IPS DF 6.9 (cell line): ENCODE data around the gene IL18R1.

Source experiments
- DNase-seq: peaks from one replicate; pipeline ENCODE4 v3.0.0-alpha.2; 2013; ENCODE audit warnings: low read depth, low spot score
- H3K27ac ChIP-seq: one replicate; pipeline ENCODE4 v1.5.1; 2013; ENCODE audit warnings: low read length, control low read depth
- H3K27me3 ChIP-seq: 2 replicates; pipeline ENCODE4 v1.6.1; 2013; ENCODE audit warnings: mild to moderate bottlenecking, low read length; ENCODE audit not compliant: control insufficient read depth, insufficient read depth
- H3K36me3 ChIP-seq: 2 replicates; pipeline ENCODE4 v1.6.1; 2013; ENCODE audit warnings: low read length; ENCODE audit not compliant: control insufficient read depth, insufficient read depth
- H3K4me1 ChIP-seq: 2 replicates; pipeline ENCODE4 v1.6.1; 2013; ENCODE audit warnings: low read length; ENCODE audit not compliant: control insufficient read depth, insufficient read depth
- H3K4me3 ChIP-seq: 2 replicates; pipeline ENCODE4 v1.5.1; 2013; ENCODE audit warnings: mild to moderate bottlenecking, low read length
- H3K9me3 ChIP-seq: 2 replicates; pipeline ENCODE4 v1.6.1; 2013; ENCODE audit warnings: low read length, inconsistent platforms; ENCODE audit not compliant: control insufficient read depth, insufficient read depth
- WGBS: extraction: QIAGEN DNeasy Blood & Tissue Kit; methylation state at CpG from one replicate; pipeline ENCODE4 v1.1.7; 2013; ENCODE audit warnings: mixed read lengths, missing lambda C conversion rate; ENCODE audit not compliant: insufficient read length, insufficient coverage; 5-methylcytosine and 5-hydroxymethylcytosine counted together

IL18R1 gene

DNA sequence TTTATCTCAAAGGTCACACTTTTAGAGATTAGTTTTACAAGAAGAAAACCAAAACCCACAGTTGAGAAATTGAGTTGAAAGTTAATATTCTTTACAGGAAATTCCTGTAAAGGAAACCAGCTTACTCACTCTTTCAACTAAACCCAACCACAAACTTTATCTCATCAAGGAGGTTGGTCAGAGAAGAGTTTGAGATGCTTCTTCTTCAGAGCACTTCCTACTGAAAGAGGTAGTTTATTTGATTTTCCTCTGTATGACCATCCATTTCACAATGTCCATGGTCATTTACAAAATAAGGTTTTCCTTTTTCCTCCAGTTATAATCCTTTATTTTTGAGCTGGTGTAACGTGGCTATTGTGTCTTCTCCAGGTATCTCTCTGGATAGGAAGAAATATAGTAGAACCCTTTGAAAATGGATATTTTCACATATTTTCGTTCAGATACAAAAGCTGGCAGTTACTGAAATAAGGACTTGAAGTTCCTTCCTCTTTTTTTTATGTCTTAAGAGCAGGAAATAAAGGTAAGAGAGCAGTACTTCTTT lies 62.9 kb downstream of the IL18R1 start:
- no peak for DNase-seq
- no CpG with 5 or more reads among the region's 2 CpGs for WGBS
- H3K9me3 ChIP-seq, result no peaks in the 10 kb centered on the region
- H3K27me3 ChIP-seq, result no peaks in the 10 kb centered on the region
- H3K27ac ChIP-seq, result no peak overlapping the region
- no peak overlapping the region for H3K4me3 ChIP-seq
- no peaks in the 10 kb centered on the region for H3K36me3 ChIP-seq
- no peaks in the 10 kb centered on the region for H3K4me1 ChIP-seq

DNA sequence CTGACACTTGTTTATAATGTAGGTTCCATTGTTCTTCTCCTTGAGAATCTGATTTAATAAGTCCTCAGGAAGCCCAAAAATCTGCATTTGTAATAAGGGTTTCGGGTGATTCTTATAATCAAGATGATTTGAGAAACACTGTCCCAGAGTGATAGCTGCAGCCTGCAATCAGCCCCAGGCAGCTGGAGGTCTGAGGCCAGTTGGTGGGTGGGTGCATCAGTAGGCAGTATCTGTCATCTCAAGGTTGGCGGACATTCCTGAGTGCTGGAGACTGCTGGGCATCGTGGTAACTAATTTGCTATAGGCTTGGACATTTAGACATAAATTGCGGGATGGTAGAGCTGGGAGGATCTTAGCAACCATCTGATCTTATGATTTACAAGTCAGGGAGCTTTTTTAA lies 64.7 kb downstream of the IL18R1 start:
- Histone ChIP-seq H3K27ac (no peak overlapping the region), H3K4me1 (no peaks in the 10 kb centered on the region), H3K27me3 (no peaks in the 10 kb centered on the region), H3K36me3 (no peaks in the 10 kb centered on the region), H3K9me3 (no peaks in the 10 kb centered on the region), H3K4me3 (no peak overlapping the region)
- no peak for DNase-seq
- WGBS, result no CpG with 5 or more reads among the region's 4 CpGs

GRCh38 chr2:102421890-102422759 lies 66.5 kb downstream of the IL18R1 start:
- H3K27ac ChIP-seq, result no peak overlapping the region
- H3K9me3 ChIP-seq, result no peaks in the 10 kb centered on the region
- WGBS, result no CpG with 5 or more reads among the region's 5 CpGs
- no peaks in the 10 kb centered on the region for H3K36me3 ChIP-seq
- H3K4me3 ChIP-seq, result no peak overlapping the region
- H3K4me1 ChIP-seq, result no peaks in the 10 kb centered on the region
- DNase-seq, result no peak
- H3K27me3 ChIP-seq, result no peaks in the 10 kb centered on the region

DNA sequence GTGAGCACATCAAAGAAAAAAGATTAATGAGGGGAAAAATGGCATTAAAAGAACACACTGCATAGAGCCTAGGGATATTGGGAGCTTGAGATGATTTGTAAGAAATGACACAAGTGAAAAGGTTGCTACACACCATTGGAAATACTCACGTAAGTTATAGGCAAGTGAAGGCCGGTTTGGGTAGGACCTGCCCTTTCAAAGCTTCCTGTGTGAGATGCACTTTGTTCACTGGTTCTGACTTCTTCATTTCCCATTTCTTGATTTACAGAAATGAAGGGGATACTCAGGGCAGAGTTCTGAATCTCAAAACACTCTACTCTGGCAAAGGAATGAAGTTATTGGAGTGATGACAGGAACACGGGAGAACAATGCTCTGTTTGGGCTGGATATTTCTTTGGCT lies 67.3 kb downstream of the IL18R1 start, which contains the start of gene IL18RAP:
Gene IL18RAP (plus strand): TSS at position 251 of the 400 bp plus-strand sequence. CDS start 118 bp downstream, at position 369.
- Histone ChIP-seq H3K27me3 (no peaks in the 10 kb centered on the region), H3K4me1 (no peaks in the 10 kb centered on the region), H3K27ac (no peak within 1 kb of the TSS), H3K36me3 (no peaks in the 10 kb centered on the region), H3K4me3 (no peak within 1 kb of the TSS), H3K9me3 (no peaks in the 10 kb centered on the region)
- DNase-seq, result no peak
- no CpG with 5 or more reads among the region's 3 CpGs for WGBS

- no peaks in the 10 kb centered on the region for H3K27me3 ChIP-seq
- DNase-seq, result no peak
- no peaks in the 10 kb centered on the region for H3K36me3 ChIP-seq
- H3K27ac ChIP-seq, result no peak overlapping the region
- H3K4me1 ChIP-seq, result no peaks in the 10 kb centered on the region
- no peak overlapping the region for H3K4me3 ChIP-seq
- WGBS, result no CpG with 5 or more reads among the region's 2 CpGs
- no peaks in the 10 kb centered on the region for H3K9me3 ChIP-seq
Measured at GRCh38 chr2:102423368-102423767, 67.8 kb downstream of the IL18R1 start.

DNA sequence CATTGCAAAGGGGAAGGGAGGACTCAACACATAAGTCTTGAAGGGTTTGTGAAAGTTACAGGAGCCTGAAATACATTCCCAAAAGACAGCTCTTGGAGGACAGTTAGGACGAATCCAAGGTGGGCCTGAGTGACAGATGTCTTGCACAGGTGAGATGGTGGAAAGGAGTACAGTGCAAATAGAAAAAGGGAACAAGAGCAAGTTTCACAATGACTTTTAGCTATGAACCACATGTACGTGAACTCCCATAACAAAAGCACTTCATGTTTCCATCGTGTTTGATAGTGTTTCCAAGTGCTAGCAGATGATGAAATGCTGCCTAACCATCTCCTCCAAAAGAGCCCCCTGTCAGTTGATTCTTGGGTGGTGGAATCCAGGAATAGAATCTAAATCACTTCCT lies 69.2 kb downstream of the IL18R1 start:
- H3K27ac ChIP-seq, result no peak overlapping the region
- DNase-seq, result no peak
- no peak overlapping the region for H3K4me3 ChIP-seq
- WGBS, result no CpG with 5 or more reads among the region's 3 CpGs
- no peaks in the 10 kb centered on the region for H3K4me1 ChIP-seq
- H3K27me3 ChIP-seq, result no peaks in the 10 kb centered on the region
- no peaks in the 10 kb centered on the region for H3K9me3 ChIP-seq
- no peaks in the 10 kb centered on the region for H3K36me3 ChIP-seq

DNA sequence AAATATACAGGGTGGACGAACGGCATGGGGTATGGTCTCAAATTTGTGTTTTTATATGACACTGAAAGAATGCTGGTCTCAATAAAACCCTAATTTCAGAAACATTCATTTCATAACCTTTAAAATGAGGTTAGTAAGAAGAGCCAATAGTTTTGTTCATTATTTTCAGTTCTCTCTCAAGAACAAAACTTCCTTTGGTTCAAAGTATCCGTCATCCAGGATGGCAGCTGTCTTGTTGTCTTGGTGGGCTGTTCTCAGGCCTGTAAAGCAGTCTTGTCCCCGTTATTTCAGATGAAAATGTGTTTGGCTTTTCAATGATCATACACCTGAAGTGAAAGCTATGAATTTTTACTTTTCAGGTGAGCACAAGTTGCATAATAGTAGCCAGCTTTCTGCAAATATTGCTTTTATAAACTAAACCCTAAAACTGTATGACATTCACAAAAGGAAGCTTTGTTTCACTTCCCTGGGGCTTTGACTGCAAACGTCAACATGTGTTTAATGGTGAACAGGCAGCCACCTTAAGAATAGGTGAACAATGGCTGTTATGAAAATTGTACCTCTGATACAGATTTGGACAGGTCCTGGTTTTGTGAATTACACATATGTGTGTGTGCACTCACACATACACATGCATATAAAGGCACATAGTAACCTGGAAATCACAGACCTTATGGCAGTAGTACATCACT lies 70.0 kb downstream of the IL18R1 start:
- Histone ChIP-seq H3K4me3 (no peak overlapping the region), H3K27ac (no peak overlapping the region), H3K9me3 (no peaks in the 10 kb centered on the region), H3K4me1 (no peaks in the 10 kb centered on the region), H3K36me3 (no peaks in the 10 kb centered on the region), H3K27me3 (no peaks in the 10 kb centered on the region)
- WGBS, result no CpG with 5 or more reads among the region's 5 CpGs
- DNase-seq, result no peak

DNA sequence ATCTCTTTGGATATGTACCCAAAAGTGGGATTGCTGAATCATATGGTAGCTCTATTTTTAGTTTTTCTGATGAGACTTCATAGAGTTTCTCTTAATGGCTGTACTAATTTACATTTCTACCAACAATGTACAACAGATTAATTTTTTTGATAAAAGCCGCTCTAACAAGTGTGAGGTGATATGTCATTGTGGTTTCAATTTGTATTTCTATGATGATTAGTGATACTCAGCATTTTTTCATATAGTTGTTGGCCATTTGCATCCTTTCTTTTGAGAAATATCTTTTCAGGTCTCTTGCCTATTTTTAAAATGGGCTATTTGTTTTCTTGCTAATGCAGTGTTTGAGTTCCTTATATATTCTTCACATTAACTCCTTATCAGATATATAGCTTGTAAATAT lies 71.7 kb downstream of the IL18R1 start:
- H3K27ac ChIP-seq, result no peak overlapping the region
- no CpG with 5 or more reads among the region's 1 CpG for WGBS
- no peaks in the 10 kb centered on the region for H3K36me3 ChIP-seq
- no peaks in the 10 kb centered on the region for H3K4me1 ChIP-seq
- DNase-seq, result no peak
- no peak overlapping the region for H3K4me3 ChIP-seq
- no peaks in the 10 kb centered on the region for H3K27me3 ChIP-seq
- H3K9me3 ChIP-seq, result no peaks in the 10 kb centered on the region

DNA sequence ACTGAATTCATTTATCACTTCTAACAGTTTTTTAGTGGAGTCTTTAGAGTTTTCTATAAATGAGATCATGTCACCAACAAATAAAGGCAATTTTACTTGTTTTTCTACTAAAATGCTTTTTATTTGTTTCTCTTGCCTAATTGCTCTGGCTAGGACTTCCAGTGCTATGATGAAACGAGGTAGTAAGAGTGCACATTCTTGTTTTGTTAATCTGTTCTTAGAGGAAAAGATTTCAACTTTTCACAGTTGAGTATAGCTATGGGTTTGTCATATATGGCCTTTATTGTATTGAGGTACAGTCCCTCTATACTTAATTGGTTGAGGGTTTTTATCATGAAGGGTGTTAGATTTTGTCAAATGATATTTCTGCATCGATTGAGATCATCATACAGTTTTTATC lies 73.0 kb downstream of the IL18R1 start:
- no peak for DNase-seq
- H3K4me3 ChIP-seq, result no peak overlapping the region
- no peaks in the 10 kb centered on the region for H3K4me1 ChIP-seq
- no peaks in the 10 kb centered on the region for H3K36me3 ChIP-seq
- no peaks in the 10 kb centered on the region for H3K9me3 ChIP-seq
- H3K27me3 ChIP-seq, result no peaks in the 10 kb centered on the region
- WGBS, result no CpG with 5 or more reads among the region's 2 CpGs
- H3K27ac ChIP-seq, result no peak overlapping the region

DNA sequence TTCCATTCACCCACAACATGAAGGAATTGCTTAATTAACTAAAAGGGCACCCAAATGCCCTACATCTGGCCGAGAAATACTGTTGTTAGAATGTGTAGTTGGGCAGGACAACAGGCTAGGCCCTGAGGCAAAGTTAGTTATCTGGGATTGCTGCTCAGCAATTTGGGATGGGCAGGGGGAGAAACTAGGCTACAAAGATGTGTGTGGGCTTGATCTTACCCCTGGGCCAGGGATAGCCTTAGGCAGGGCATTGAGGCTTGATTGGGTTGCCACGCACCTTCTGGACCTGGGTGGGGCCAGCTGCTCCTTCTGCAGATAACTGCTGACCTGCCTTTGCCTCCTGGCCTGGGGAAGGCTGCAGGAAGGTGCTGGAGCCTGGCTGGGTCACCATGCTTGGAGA lies 76.8 kb downstream of the IL18R1 start:
- Histone ChIP-seq H3K4me3 (no peak overlapping the region), H3K27me3 (no peaks in the 10 kb centered on the region), H3K9me3 (no peaks in the 10 kb centered on the region), H3K27ac (no peak overlapping the region), H3K4me1 (no peaks in the 10 kb centered on the region), H3K36me3 (no peaks in the 10 kb centered on the region)
- no CpG with 5 or more reads among the region's 2 CpGs for WGBS
- DNase-seq, result no peak
